Measurements from ENCODE around the gene FAH. TPM values are rescaled to one million over a fixed set of nuclear protein-coding genes. Genes with fewer than 3 reads are reported as not detected.

FAH gene
- total and polyA plus RNA-seq, 2 donors (not counting 3 experiments of a cell fraction or from before 2014, with no cell fraction given) = 18.2 to 18.7 TPM

DNA sequence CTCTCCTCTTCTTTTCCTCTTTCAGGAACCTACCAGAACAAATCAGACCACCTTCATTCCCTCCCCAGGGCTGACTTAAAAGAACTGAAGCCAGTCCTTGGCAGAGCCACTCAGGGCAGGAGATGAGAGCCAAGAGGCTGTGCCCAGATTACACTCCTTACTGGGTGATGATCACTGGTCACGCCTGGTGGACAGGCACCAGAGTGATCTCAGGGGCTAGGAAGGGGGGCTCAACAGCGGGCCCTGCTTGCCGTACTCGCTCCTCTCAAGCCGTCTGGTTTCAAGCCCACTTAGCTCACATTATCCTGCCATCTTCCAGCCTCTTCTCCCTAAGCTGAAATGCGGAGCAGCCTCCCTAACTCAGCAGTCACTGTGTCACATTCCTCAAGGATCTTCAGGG, 1.7 kb upstream of the FAH start:
- POLR2A ChIA-PET = interaction anchor here (1.3 kb wide), 1 partner anchor 35 kb away, joined by 6 read pairs; no protein-coding TSS in a partner anchor
- Histone ChIP-seq H3K9ac (replicated peaks; ENCODE audit: extremely low read depth, insufficient read depth, low read length) (no peak overlapping the region), H3K9me3 (replicated peaks; ENCODE audit: control insufficient read depth, insufficient read depth, low read length) (no peaks in the 10 kb centered on the region), H3K4me1 (ENCODE audit: control insufficient read depth, extremely low read depth, insufficient read depth, low read length) (peaks cover 9% of the 10 kb centered on the region), H2AFZ (ENCODE audit: low read depth, low read length) (no peak overlapping the region), H4K20me1 (replicated peaks; ENCODE audit: control insufficient read depth, extremely low read depth, insufficient read depth, low read length) (no peaks in the 10 kb centered on the region), H3K79me2 (ENCODE audit: control insufficient read depth, insufficient read depth, low read length) (no peaks in the 10 kb centered on the region), H3K9me1 (replicated peaks; ENCODE audit: control insufficient read depth, extremely low read depth, insufficient read depth, low read length) (no peaks in the 10 kb centered on the region), H3K4me3 (replicated peaks in 1 of 3; ENCODE audit: insufficient read depth in 1 of 3, low read depth in 1 of 3, low read length in 3 of 3) (no peak overlapping the region), H3K4me2 (ENCODE audit: insufficient read depth, low read length) (no peak overlapping the region), H3K27ac (ENCODE audit: insufficient read depth, low read depth, low read length) (no peak overlapping the region), H3K36me3 (ENCODE audit: control insufficient read depth in 2 of 2, extremely low read depth in 1 of 2, insufficient read depth in 2 of 2, low read length in 2 of 2) (no peaks in the 10 kb centered on the region), H3K27me3 (ENCODE audit: control insufficient read depth in 2 of 2, insufficient read depth in 2 of 2, low read length in 2 of 2) (peaks cover 0 to 2% of the 10 kb centered on the region in 2 experiments)
- CTCF ChIA-PET = interaction anchor here (1.1 to 5.8 kb wide), 2 partner anchors 9 to 22 kb away, joined by 4 to 30 read pairs; no protein-coding TSS in a partner anchor
- FAIRE-seq (no peak), DNase-seq (ENCODE audit: low read depth, low spot score) (no peak)
- dilution Hi-C loops (cut with MboI; ENCODE audit: extremely low pct_ligation_motif_present, low sequenced_read_pairs) = no loop called here
- intact Hi-C loops (cut with micrococcal nuclease) = loop anchor here (1.0 kb wide), 1 partner anchor 22 kb away; no protein-coding TSS in a partner anchor
- no TSS peak for BruUV-seq (replicated peaks)
- TF ChIP-seq POLR2A (IDR thresholded peaks at IDR 0.05; ENCODE audit: low read depth, low read length) (no peak), JUN (IDR thresholded peaks at IDR 0.05; ENCODE audit: borderline replicate concordance, insufficient read depth, insufficient read length, low read depth) (no peak), EZH2 (IDR thresholded peaks at IDR 0.05; ENCODE audit: borderline replicate concordance, low read depth, low read length, severe bottlenecking) (no peak), MYC (IDR thresholded peaks at IDR 0.05; ENCODE audit: low read depth, low read length) (no peak), POLR2AphosphoS5 (IDR thresholded peaks at IDR 0.05; ENCODE audit: insufficient read depth, low read depth, low read length) (no peak)
- TF ChIP-seq, protein P1, sequence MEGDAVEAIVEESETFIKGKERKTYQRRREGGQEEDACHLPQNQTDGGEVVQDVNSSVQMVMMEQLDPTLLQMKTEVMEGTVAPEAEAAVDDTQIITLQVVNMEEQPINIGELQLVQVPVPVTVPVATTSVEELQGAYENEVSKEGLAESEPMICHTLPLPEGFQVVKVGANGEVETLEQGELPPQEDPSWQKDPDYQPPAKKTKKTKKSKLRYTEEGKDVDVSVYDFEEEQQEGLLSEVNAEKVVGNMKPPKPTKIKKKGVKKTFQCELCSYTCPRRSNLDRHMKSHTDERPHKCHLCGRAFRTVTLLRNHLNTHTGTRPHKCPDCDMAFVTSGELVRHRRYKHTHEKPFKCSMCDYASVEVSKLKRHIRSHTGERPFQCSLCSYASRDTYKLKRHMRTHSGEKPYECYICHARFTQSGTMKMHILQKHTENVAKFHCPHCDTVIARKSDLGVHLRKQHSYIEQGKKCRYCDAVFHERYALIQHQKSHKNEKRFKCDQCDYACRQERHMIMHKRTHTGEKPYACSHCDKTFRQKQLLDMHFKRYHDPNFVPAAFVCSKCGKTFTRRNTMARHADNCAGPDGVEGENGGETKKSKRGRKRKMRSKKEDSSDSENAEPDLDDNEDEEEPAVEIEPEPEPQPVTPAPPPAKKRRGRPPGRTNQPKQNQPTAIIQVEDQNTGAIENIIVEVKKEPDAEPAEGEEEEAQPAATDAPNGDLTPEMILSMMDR (IDR thresholded peaks at IDR 0.05; ENCODE audit: extremely low read depth in 1 of 2, insufficient read depth in 1 of 2, low read depth in 1 of 2, low read length in 2 of 2) = no peak
- TF ChIP-seq, protein P2, sequence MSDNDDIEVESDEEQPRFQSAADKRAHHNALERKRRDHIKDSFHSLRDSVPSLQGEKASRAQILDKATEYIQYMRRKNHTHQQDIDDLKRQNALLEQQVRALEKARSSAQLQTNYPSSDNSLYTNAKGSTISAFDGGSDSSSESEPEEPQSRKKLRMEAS (IDR thresholded peaks at IDR 0.05; ENCODE audit: insufficient read depth, insufficient read length) = no peak

All from endothelial cell of umbilical vein (primary cell).